ENCODE results near the gene GTF2F2. TPM values are rescaled to one million over a fixed set of nuclear protein-coding genes. Genes with fewer than 3 reads are reported as not detected.
"Not testable (repeated sequence)": the region's sequence is repeated elsewhere in the genome, so short reads cannot be mapped to it uniquely, and the experiment has no call there.

The GTF2F2 gene
- total and polyA plus RNA-seq, 10 donors = 11.8 to 19.1 (median 16.4) TPM

GRCh38 chr13:45298206-45298505, 177.8 kb downstream of the GTF2F2 start:
- no peak for DNase-seq
- Histone ChIP-seq H3K36me3 (no peaks in the 10 kb centered on the region), H3K27ac (peak overlapping the region in 1 of 8 donors; percentile 18), H3K4me1 (peaks cover 0 to 21% (median 0%) of the 10 kb centered on the region in 6 donors), H3K4me3 (no peak overlapping the region), H3K9me3 (no peaks in the 10 kb centered on the region), H3K27me3 (replicated peaks in 1 of 7) (peaks cover 0 to 8% (median 0%) of the 10 kb centered on the region in 7 donors)
- intact Hi-C loops (cut with DNase I; ENCODE audit: low total_unique reads) = no loop called here
- no peak for TF ChIP-seq POLR2AphosphoS5 (IDR thresholded peaks at IDR 0.05)
- no peak for TF ChIP-seq CTCF (IDR thresholded peaks at IDR 0.05 in 8 of 11, conservative IDR thresholded peaks at IDR 0.05 in 3 of 11)
- no peak for TF ChIP-seq POLR2A (IDR thresholded peaks at IDR 0.05)
- 73 to 94% (median 83%) methylated on average over 2 of the region's 2 CpGs for WGBS, 5 donors

- peaks cover 0 to 21% (median 0%) of the 10 kb centered on the region in 6 donors for H3K4me1 ChIP-seq
- H3K9me3 ChIP-seq; intact Hi-C loops (cut with DNase I; ENCODE audit: low total_unique reads); H3K27me3 ChIP-seq (replicated peaks in 1 of 7); DNase-seq; H3K4me3 ChIP-seq; H3K36me3 ChIP-seq: not testable (repeated sequence)
- WGBS, 5 donors = 88 to 100% (median 96%) methylated on average over 3 of the region's 3 CpGs
- H3K27ac ChIP-seq = peak overlapping the region in 1 of 8 donors; percentile 18
These were observed 178.2 kb downstream of the GTF2F2 start for GRCh38 chr13:45298550-45298949.

- no peaks in the 10 kb centered on the region for H3K9me3 ChIP-seq
- intact Hi-C loops (cut with DNase I; ENCODE audit: low total_unique reads) = no loop called here
- WGBS, 5 donors = 77 to 97% (median 82%) methylated on average over 3 of the region's 3 CpGs
These were observed 178.9 kb downstream of the GTF2F2 start for GRCh38 chr13:45299194-45299593.

GRCh38 chr13:45300190-45300985, 180.1 kb downstream of the GTF2F2 start:
- H3K4me3 ChIP-seq = no peak overlapping the region
- no peak overlapping the region for H3K27ac ChIP-seq
- DNase-seq = no peak
- H3K9me3 ChIP-seq = no peaks in the 10 kb centered on the region
- H3K36me3 ChIP-seq = no peaks in the 10 kb centered on the region
- H3K27me3 ChIP-seq (replicated peaks in 1 of 7) = peaks cover 0 to 12% (median 0%) of the 10 kb centered on the region in 7 donors
- TF ChIP-seq POLR2AphosphoS5 (IDR thresholded peaks at IDR 0.05) (no peak), CTCF (IDR thresholded peaks at IDR 0.05 in 8 of 11, conservative IDR thresholded peaks at IDR 0.05 in 3 of 11) (no peak), POLR2A (IDR thresholded peaks at IDR 0.05) (no peak)
- intact Hi-C loops (cut with DNase I; ENCODE audit: low total_unique reads) = no loop called here
- H3K4me1 ChIP-seq = peaks cover 0 to 21% (median 0%) of the 10 kb centered on the region in 6 donors
- 63 to 81% (median 77%) methylated on average over 9 of the region's 9 CpGs for WGBS, 5 donors

More at GRCh38 chr13:45299194-45299593, 178.9 kb downstream of the GTF2F2 start:
- no peak for DNase-seq
- Histone ChIP-seq H3K4me3 (no peak overlapping the region), H3K27ac (no peak overlapping the region), H3K27me3 (replicated peaks in 1 of 7) (peaks cover 0 to 12% (median 0%) of the 10 kb centered on the region in 7 donors), H3K36me3 (no peaks in the 10 kb centered on the region), H3K4me1 (peaks cover 0 to 21% (median 0%) of the 10 kb centered on the region in 6 donors)
- TF ChIP-seq CTCF (IDR thresholded peaks at IDR 0.05 in 8 of 11, conservative IDR thresholded peaks at IDR 0.05 in 3 of 11) (no peak), POLR2A (IDR thresholded peaks at IDR 0.05) (no peak), POLR2AphosphoS5 (IDR thresholded peaks at IDR 0.05) (no peak)

Measured in spleen (tissue), 11 donors.